ENCODE results near the gene TSPAN12.

Gene TSPAN12

DNA sequence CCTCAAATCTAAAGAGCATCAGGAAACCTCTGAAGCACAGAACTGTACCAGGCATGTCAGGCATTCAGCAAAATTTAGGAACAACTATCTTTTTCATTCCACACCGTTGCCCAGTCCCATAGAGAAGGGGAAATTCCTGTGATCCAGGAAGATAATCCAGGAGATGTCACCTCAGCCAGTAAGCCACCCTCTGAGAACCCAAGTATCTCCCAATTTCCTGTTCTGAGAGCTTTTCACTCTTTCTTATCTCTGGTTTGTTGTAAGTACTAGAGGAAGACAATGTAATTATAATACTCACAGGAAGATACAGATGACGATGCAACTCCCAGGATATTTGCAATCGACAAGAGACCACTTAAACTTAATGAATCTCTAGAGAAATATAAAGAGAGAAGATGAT is 97.1 kb downstream of the TSPAN12 start:
- Histone ChIP-seq H3K9me3 (ENCODE audit: control insufficient read depth, insufficient read depth, low read length) (no peaks in the 10 kb centered on the region), H3K4me1 (ENCODE audit: control insufficient read depth, insufficient read depth, low read length) (0 out of 2 replicates have a peak, but pooled peaks cover 1% of the 10 kb centered on the region), H3K27ac (ENCODE audit: low read length) (no peak overlapping the region), H3K4me3 (ENCODE audit: low read length) (no peak overlapping the region), H3K27me3 (ENCODE audit: control insufficient read depth, insufficient read depth, low read length) (no peaks in the 10 kb centered on the region), H3K36me3 (ENCODE audit: control insufficient read depth, insufficient read depth, low read length) (no peaks in the 10 kb centered on the region)
- no peak for DNase-seq (ENCODE audit: low read depth, low spot score)
- no CpG with 5 or more reads among the region's 3 CpGs for WGBS (ENCODE audit: insufficient coverage, insufficient read length)

DNA sequence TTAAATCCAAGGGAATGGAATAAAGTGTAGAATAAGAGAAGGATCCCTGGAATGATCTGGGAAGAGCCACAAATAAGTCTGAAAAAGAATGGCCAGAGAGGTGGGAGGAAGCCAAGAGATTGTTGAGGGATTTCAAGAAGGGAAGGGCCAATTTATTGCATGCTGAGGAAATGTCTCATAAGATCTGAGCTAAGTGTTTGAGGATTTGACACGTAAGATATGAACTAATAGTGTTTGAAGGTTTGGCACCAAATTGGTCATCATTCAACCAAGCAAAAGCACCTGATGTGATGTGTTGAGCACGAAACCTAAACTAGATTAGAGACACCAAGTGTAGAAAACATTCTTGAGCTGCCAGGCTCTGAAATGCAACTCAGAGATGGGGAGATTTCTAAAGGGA is 97.9 kb downstream of the TSPAN12 start:
- no peaks in the 10 kb centered on the region for H3K27me3 ChIP-seq (ENCODE audit: control insufficient read depth, insufficient read depth, low read length)
- no peaks in the 10 kb centered on the region for H3K9me3 ChIP-seq (ENCODE audit: control insufficient read depth, insufficient read depth, low read length)
- H3K4me3 ChIP-seq (ENCODE audit: low read length), result no peak overlapping the region
- no peak for DNase-seq (ENCODE audit: low read depth, low spot score)
- 0 out of 2 replicates have a peak, but pooled peaks cover 1% of the 10 kb centered on the region for H3K4me1 ChIP-seq (ENCODE audit: control insufficient read depth, insufficient read depth, low read length)
- H3K36me3 ChIP-seq (ENCODE audit: control insufficient read depth, insufficient read depth, low read length), result no peaks in the 10 kb centered on the region
- no CpG with 5 or more reads among the region's 2 CpGs for WGBS (ENCODE audit: insufficient coverage, insufficient read length)
- no peak overlapping the region for H3K27ac ChIP-seq (ENCODE audit: low read length)

DNA sequence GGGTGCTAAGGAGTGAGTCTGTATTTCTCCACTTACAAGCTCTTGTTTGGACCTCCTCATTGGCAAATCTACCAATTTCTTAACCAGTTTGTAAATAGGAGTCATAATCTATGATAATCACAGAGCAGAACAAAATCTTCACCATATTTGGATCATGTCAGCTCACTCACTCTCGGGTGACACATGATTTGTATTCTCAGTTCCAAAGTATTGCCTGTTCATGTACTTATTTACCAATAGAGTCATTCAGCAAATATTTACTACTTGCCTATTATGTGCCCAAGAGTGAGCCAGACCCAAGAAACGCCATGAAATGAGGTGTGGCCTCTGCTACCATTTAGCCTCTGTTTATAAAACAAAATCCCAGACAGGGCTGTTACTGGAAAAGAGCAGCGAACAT is 114.8 kb downstream of the TSPAN12 start:
- Histone ChIP-seq H3K4me3 (ENCODE audit: low read length) (no peak overlapping the region), H3K4me1 (ENCODE audit: control insufficient read depth, insufficient read depth, low read length) (peaks cover 4% of the 10 kb centered on the region; the same call in 1 of the 2 replicates), H3K27ac (ENCODE audit: low read length) (no peak overlapping the region), H3K9me3 (ENCODE audit: control insufficient read depth, insufficient read depth, low read length) (no peaks in the 10 kb centered on the region), H3K36me3 (ENCODE audit: control insufficient read depth, insufficient read depth, low read length) (no peaks in the 10 kb centered on the region), H3K27me3 (ENCODE audit: control insufficient read depth, insufficient read depth, low read length) (no peaks in the 10 kb centered on the region)
- WGBS (ENCODE audit: insufficient coverage, insufficient read length), result no CpG with 5 or more reads among the region's 3 CpGs
- no peak for DNase-seq (ENCODE audit: low read depth, low spot score)

DNA sequence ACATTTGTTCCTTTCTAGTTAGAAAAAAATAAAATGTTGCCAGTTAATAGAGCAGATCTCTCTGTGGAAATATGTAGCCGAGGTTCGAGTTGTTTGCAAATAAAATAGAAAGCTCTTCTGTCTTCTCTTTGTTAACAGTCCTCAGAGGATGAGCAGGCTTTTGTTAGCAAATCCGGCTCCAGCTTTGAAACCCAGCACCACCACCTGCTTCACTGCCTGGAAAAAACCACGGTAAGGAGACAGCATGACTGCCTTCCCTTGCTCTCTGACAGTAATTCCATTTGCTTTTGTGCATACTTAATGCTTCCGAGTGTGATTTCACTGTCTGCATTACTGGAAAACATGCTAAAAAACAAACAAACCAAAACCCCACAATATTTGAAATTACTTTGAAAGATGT is 115.6 kb downstream of the TSPAN12 start:
- DNase-seq (ENCODE audit: low read depth, low spot score), result peak; percentile 37
- Histone ChIP-seq H3K27ac (ENCODE audit: low read length) (no peak overlapping the region), H3K27me3 (ENCODE audit: control insufficient read depth, insufficient read depth, low read length) (no peaks in the 10 kb centered on the region), H3K9me3 (ENCODE audit: control insufficient read depth, insufficient read depth, low read length) (no peaks in the 10 kb centered on the region), H3K4me1 (ENCODE audit: control insufficient read depth, insufficient read depth, low read length) (peaks cover 4% of the 10 kb centered on the region; the same call in 1 of the 2 replicates), H3K4me3 (ENCODE audit: low read length) (no peak overlapping the region), H3K36me3 (ENCODE audit: control insufficient read depth, insufficient read depth, low read length) (no peaks in the 10 kb centered on the region)
- no CpG with 5 or more reads among the region's 5 CpGs for WGBS (ENCODE audit: insufficient coverage, insufficient read length)

DNA sequence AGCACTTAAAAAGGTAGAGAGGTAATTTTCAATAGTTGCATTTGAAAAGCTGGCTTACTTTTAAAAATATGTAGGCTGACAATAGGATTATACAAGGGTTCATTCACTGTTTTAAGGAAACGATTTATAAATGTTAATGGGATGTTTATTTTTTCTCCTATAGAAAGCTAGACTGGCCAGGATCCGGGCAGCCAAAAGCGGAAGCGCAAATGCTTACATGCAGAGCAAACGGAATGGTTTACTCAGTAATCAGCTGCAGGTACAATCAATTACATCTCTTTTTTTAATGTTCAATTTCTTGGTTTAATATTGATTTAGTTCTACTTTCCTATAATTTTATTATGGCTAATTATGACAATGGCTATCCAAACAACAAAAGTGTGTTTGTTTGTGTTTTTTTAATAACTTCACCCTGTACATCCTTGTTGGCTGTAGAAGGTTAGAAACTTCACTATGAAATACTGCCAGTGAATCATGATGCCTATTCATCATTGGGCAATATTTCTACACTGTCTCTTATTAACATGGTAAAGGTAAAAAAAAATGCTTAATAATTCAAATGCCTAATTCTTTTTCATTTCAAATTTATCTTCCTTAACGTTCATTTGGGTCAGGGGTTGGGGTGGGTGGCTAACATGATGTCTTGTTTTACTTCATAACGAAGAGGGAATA is 116.4 kb downstream of the TSPAN12 start:
- 100% methylated on average over 1 of the region's 7 CpGs for WGBS (ENCODE audit: insufficient coverage, insufficient read length)
- H3K27ac ChIP-seq (ENCODE audit: low read length), result no peak overlapping the region
- DNase-seq (ENCODE audit: low read depth, low spot score), result no peak
- no peaks in the 10 kb centered on the region for H3K9me3 ChIP-seq (ENCODE audit: control insufficient read depth, insufficient read depth, low read length)
- H3K4me1 ChIP-seq (ENCODE audit: control insufficient read depth, insufficient read depth, low read length), result peaks cover 4% of the 10 kb centered on the region; the same call in 1 of the 2 replicates
- no peak overlapping the region for H3K4me3 ChIP-seq (ENCODE audit: low read length)
- no peaks in the 10 kb centered on the region for H3K27me3 ChIP-seq (ENCODE audit: control insufficient read depth, insufficient read depth, low read length)
- no peaks in the 10 kb centered on the region for H3K36me3 ChIP-seq (ENCODE audit: control insufficient read depth, insufficient read depth, low read length)

DNA sequence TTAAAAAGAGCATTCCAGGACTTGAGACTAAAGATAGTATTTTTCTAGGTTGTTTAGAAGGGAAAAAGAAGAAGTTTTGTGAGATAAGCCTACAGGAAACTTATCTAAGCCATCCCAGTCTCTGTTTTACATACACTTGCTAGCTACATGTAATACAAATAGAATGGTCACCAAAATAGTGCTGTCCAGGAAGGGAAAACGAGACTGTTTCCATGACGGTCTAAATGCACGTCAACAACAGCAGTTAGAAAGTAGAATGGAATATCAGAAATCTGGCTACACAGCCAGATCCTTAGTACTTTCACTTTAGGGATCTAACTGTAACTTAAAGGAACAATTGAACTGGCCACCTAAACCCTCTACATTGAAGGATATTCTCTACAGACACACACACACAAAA is 117.6 kb downstream of the TSPAN12 start:
- WGBS (ENCODE audit: insufficient coverage, insufficient read length), result no CpG with 5 or more reads among the region's 3 CpGs
- Histone ChIP-seq H3K4me1 (ENCODE audit: control insufficient read depth, insufficient read depth, low read length) (peaks cover 4% of the 10 kb centered on the region; the same call in 1 of the 2 replicates), H3K9me3 (ENCODE audit: control insufficient read depth, insufficient read depth, low read length) (no peaks in the 10 kb centered on the region), H3K27ac (ENCODE audit: low read length) (no peak overlapping the region), H3K27me3 (ENCODE audit: control insufficient read depth, insufficient read depth, low read length) (no peaks in the 10 kb centered on the region), H3K36me3 (ENCODE audit: control insufficient read depth, insufficient read depth, low read length) (no peaks in the 10 kb centered on the region), H3K4me3 (ENCODE audit: low read length) (no peak overlapping the region)
- no peak for DNase-seq (ENCODE audit: low read depth, low spot score)

DNA sequence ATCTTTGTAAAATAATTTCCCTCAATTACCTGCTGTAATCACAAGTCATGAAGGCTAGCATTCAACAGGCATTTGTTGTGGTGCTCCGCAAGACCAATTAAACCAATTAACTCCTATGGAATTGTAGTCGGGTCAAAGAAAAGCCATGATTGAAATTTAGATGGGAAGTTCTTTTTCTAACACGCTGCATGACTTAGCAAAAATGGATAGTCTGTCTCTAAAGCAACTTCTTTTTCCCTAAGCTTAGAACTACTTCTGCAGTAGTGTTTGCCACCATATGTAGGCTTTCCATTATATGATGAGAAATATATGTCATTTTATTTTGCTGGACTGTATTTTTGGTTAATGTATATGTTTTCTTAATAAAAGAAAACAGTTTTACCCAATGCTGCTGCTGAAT is 119.1 kb downstream of the TSPAN12 start:
- Histone ChIP-seq H3K4me3 (ENCODE audit: low read length) (no peak overlapping the region), H3K27ac (ENCODE audit: low read length) (no peak overlapping the region), H3K27me3 (ENCODE audit: control insufficient read depth, insufficient read depth, low read length) (no peaks in the 10 kb centered on the region), H3K36me3 (ENCODE audit: control insufficient read depth, insufficient read depth, low read length) (no peaks in the 10 kb centered on the region), H3K9me3 (ENCODE audit: control insufficient read depth, insufficient read depth, low read length) (no peaks in the 10 kb centered on the region), H3K4me1 (ENCODE audit: control insufficient read depth, insufficient read depth, low read length) (peaks cover 4% of the 10 kb centered on the region; the same call in 1 of the 2 replicates)
- no peak for DNase-seq (ENCODE audit: low read depth, low spot score)
- no CpG with 5 or more reads among the region's 3 CpGs for WGBS (ENCODE audit: insufficient coverage, insufficient read length)

Data from iPS DF 6.9 (cell line).